ENCODE measurements around the gene KNDC1. TPM values are rescaled to one million over a fixed set of nuclear protein-coding genes. Genes with fewer than 3 reads are reported as not detected.

KNDC1 gene
- total and polyA plus RNA-seq, 2 donors (not counting 3 experiments of a cell fraction or from before 2014, with no cell fraction given), result not detected

GRCh38 chr10:133142523-133143199, 17.4 kb upstream of the KNDC1 start:
- no peaks in the 10 kb centered on the region for H3K9me3 ChIP-seq (replicated peaks; ENCODE audit: control insufficient read depth, insufficient read depth, low read length)
- CTCF ChIA-PET, result interaction anchor here (0.6 to 1.1 kb wide), 2 partner anchors 9 to 18 kb away, joined by 3 to 5 read pairs; no protein-coding TSS in a partner anchor
- no peaks in the 10 kb centered on the region for H4K20me1 ChIP-seq (replicated peaks; ENCODE audit: control insufficient read depth, extremely low read depth, insufficient read depth, low read length)
- no TSS peak for BruUV-seq (replicated peaks)
- no peak for DNase-seq (ENCODE audit: low read depth, low spot score)
- H3K27me3 ChIP-seq (ENCODE audit: control insufficient read depth in 2 of 2, insufficient read depth in 2 of 2, low read length in 2 of 2), result no peaks in the 10 kb centered on the region
- POLR2A ChIA-PET, result no interaction called here
- H2AFZ ChIP-seq (ENCODE audit: low read depth, low read length), result no peak overlapping the region
- H3K4me2 ChIP-seq (ENCODE audit: insufficient read depth, low read length), result no peak overlapping the region
- no peaks in the 10 kb centered on the region for H3K79me2 ChIP-seq (ENCODE audit: control insufficient read depth, insufficient read depth, low read length)
- H3K9me1 ChIP-seq (replicated peaks; ENCODE audit: control insufficient read depth, extremely low read depth, insufficient read depth, low read length), result no peaks in the 10 kb centered on the region
- no peak overlapping the region for H3K9ac ChIP-seq (replicated peaks; ENCODE audit: extremely low read depth, insufficient read depth, low read length)
- intact Hi-C loops (cut with micrococcal nuclease), result loop anchor here (5.0 kb wide), 1 partner anchor 200 kb away; the partner anchor contains the start of gene CFAP46
- H3K36me3 ChIP-seq (ENCODE audit: control insufficient read depth in 2 of 2, extremely low read depth in 1 of 2, insufficient read depth in 2 of 2, low read length in 2 of 2), result no peaks in the 10 kb centered on the region
- dilution Hi-C loops (cut with MboI; ENCODE audit: extremely low pct_ligation_motif_present, low sequenced_read_pairs), result no loop called here
- H3K4me3 ChIP-seq (replicated peaks in 1 of 3; ENCODE audit: insufficient read depth in 1 of 3, low read depth in 1 of 3, low read length in 3 of 3), result no peak overlapping the region
- TF ChIP-seq FOS (IDR thresholded peaks at IDR 0.05; ENCODE audit: borderline replicate concordance, insufficient read depth, low read length) (no peak), CTCF (IDR thresholded peaks at IDR 0.05; ENCODE audit: extremely low read depth in 1 of 2, insufficient read depth in 1 of 2, low read depth in 1 of 2, low read length in 2 of 2) (no peak), MAX (IDR thresholded peaks at IDR 0.05; ENCODE audit: insufficient read depth, insufficient read length) (no peak), EZH2 (IDR thresholded peaks at IDR 0.05; ENCODE audit: borderline replicate concordance, low read depth, low read length, severe bottlenecking) (no peak)
- H3K27ac ChIP-seq (ENCODE audit: insufficient read depth, low read depth, low read length), result no peak overlapping the region
- no peaks in the 10 kb centered on the region for H3K4me1 ChIP-seq (ENCODE audit: control insufficient read depth, extremely low read depth, insufficient read depth, low read length)
- no peak for FAIRE-seq
